Spleen (tissue), 11 donors: ENCODE data around the gene WWTR1. TPM values are rescaled to one million over a fixed set of nuclear protein-coding genes. Genes with fewer than 3 reads are reported as not detected.

Experiments used
- DNase-seq: peaks from one replicate; pipeline ENCODE4 v3.0.0-alpha.2; 2020
- H3K27ac ChIP-seq, 8 donors: fragments of 200-600 bp; sonication (generic) in 7 of 8; 1 replicate in 4 of 8; 2 replicates in 4 of 8; pipeline versions ENCODE4 v1.5.0 to v1.8.0; 2016 to 2021; ENCODE audit warnings: inconsistent platforms in 4 of 8, mild to moderate bottlenecking in 4 of 8, moderate library complexity in 1 of 8
- H3K27me3 ChIP-seq, 7 donors: fragments of 200-600 bp; sonication (generic) in 6 of 7; replicated peaks in 1 of 7; 1 replicate in 4 of 7; 2 replicates in 3 of 7; pipeline versions ENCODE4 v1.5.0 to v1.8.0; 2016 to 2021; ENCODE audit warnings: inconsistent platforms in 3 of 7, mild to moderate bottlenecking in 1 of 7
- H3K36me3 ChIP-seq, 6 donors: fragments of 200-600 bp; sonication (generic) in 5 of 6; 1 replicate in 4 of 6; 2 replicates in 2 of 6; pipeline versions ENCODE4 v1.5.0 to v1.8.0; 2016 to 2021; ENCODE audit warnings: inconsistent platforms in 2 of 6
- H3K4me1 ChIP-seq, 6 donors: fragments of 200-600 bp; sonication (generic) in 5 of 6; 1 replicate in 3 of 6; 2 replicates in 3 of 6; pipeline versions ENCODE4 v1.5.0 to v1.8.0; 2016 to 2021; ENCODE audit warnings: inconsistent platforms in 3 of 6
- H3K4me3 ChIP-seq, 8 donors: fragments of 200-600 bp; sonication (generic) in 7 of 8; 1 replicate in 4 of 8; 2 replicates in 4 of 8; pipeline versions ENCODE4 v1.5.0 to v1.8.0; 2016 to 2021; ENCODE audit warnings: inconsistent platforms in 4 of 8, mild to moderate bottlenecking in 4 of 8, moderate library complexity in 2 of 8
- H3K9me3 ChIP-seq, 8 donors: fragments of 200-600 bp; sonication (generic) in 7 of 8; 1 replicate in 4 of 8; 2 replicates in 4 of 8; pipeline versions ENCODE4 v1.5.0 to v1.8.0; 2016 to 2021; ENCODE audit warnings: inconsistent platforms in 4 of 8
- CTCF ChIP-seq, 11 experiments: fragments of 200-600 bp in 7 of 11; fragments of 450-650 bp in 4 of 11; sonication (generic) in 4 of 11; IDR thresholded peaks in 8 of 11; conservative IDR thresholded peaks in 3 of 11; 1 replicate in 7 of 11; 2 replicates in 4 of 11; pipeline versions ENCODE4 v1.4.0 to v1.8.0; 2016 to 2021; ENCODE audit warnings: antibody characterized with exemption in 11 of 11, inconsistent platforms in 4 of 11, mild to moderate bottlenecking in 1 of 11
- POLR2A ChIP-seq, 3 donors: fragments of 450-650 bp; IDR thresholded peaks; one replicate each; pipeline ENCODE4 v1.5.1; 2017; ENCODE audit warnings: antibody characterized with exemption in 3 of 3, mild to moderate bottlenecking in 1 of 3
- POLR2AphosphoS5 ChIP-seq, 3 donors: sonication (generic); formaldehyde crosslinking; IDR thresholded peaks; one replicate each; pipeline ENCODE4 v1.5.1; 2017; ENCODE audit warnings: antibody characterized with exemption in 3 of 3
- WGBS, 5 donors: extraction: QIAGEN DNeasy Blood & Tissue Kit in 3 of 5; methylation state at CpG; one replicate each; pipeline versions ENCODE4 v1.1.5 to v1.1.7; 2013 to 2018; 5-methylcytosine and 5-hydroxymethylcytosine counted together
- intact Hi-C: fragments of 100-400 bp; cut with DNase I; formaldehyde crosslinking; loops from one replicate; pipeline ENCODE4 v1.15.0; 2023; ENCODE audit warnings: low total_unique reads
- polyA plus RNA-seq, 3 donors: library from polyadenylated mRNA; stranded (reverse); fragments of 200-250 nt; gene quantifications; one replicate each; pipeline ENCODE4 v1.2.1, GENCODE V29; 2013
- total RNA-seq, 7 donors: library from RNA; depleted of rRNA in 3 of 7; stranded (reverse); fragments of >200 nt in 3 of 7; fragmentation: NEBNext Ultra II Directional in 4 of 7; extraction: Animal tissue kit (Norgen Biotek cat#: 25700) in 4 of 7; gene quantifications; one replicate each; pipeline versions ENCODE4 v1.1.0 to v1.2.1, GENCODE V29; 2016 to 2021
- donor health status: healthy with polysubstance abuse.
- donor health status: DM: no; HTN: no; CAD: no; lungs with moderate emphysema.
- donor health status: DM: no; HTN: no; CAD: no.
- donor health status: Bipolar disorder and iron deficiency.
- donor health status: healthy.
- donor health status: DM: no; HTN: no; CAD: no.
- donor health status: DM: yes; HTN: yes; CAD: no.

The WWTR1 gene
- total and polyA plus RNA-seq, 10 donors: 8.4 to 70.6 (median 57.0) TPM

- H3K9me3 ChIP-seq: peaks cover 0 to 19% (median 13%) of the 10 kb centered on the region in 8 donors
- WGBS, 5 donors: 63 to 93% (median 84%) methylated on average over 4 of the region's 4 CpGs
- no peak overlapping the region for H3K4me3 ChIP-seq
- no peaks in the 10 kb centered on the region for H3K4me1 ChIP-seq
- H3K36me3 ChIP-seq: no peaks in the 10 kb centered on the region
- TF ChIP-seq POLR2AphosphoS5 (IDR thresholded peaks at IDR 0.05): no peak
- no peak for TF ChIP-seq POLR2A (IDR thresholded peaks at IDR 0.05)
- no peak for TF ChIP-seq CTCF (IDR thresholded peaks at IDR 0.05 in 8 of 11, conservative IDR thresholded peaks at IDR 0.05 in 3 of 11)
- H3K27ac ChIP-seq: no peak overlapping the region
- DNase-seq: no peak
- no peaks in the 10 kb centered on the region for H3K27me3 ChIP-seq
- intact Hi-C loops: no loop called here
Observed at GRCh38 chr3:149702691-149703441, 45.0 kb upstream of the WWTR1 start.

GRCh38 chr3:149701977-149702350 is 44.1 kb upstream of the WWTR1 start:
- intact Hi-C loops: no loop called here
- DNase-seq: no peak

GRCh38 chr3:149701206-149701976 is 43.6 kb upstream of the WWTR1 start:
- 70 to 84% (median 75%) methylated on average over 12 of the region's 12 CpGs for WGBS, 5 donors
- peak overlapping the region in 2 of 8 donors; percentile 12 to 17 for H3K4me3 ChIP-seq

More at GRCh38 chr3:149701977-149702350, 44.1 kb upstream of the WWTR1 start:
- Histone ChIP-seq H3K27ac (peak overlapping the region in 1 of 8 donors; percentile 28), H3K4me1 (no peaks in the 10 kb centered on the region), H3K27me3 (no peaks in the 10 kb centered on the region), H3K9me3 (peaks cover 0 to 27% (median 19%) of the 10 kb centered on the region in 8 donors), H3K36me3 (no peaks in the 10 kb centered on the region), H3K4me3 (peak overlapping the region in 1 of 8 donors; percentile 17)
- WGBS, 5 donors: 82 to 94% (median 91%) methylated on average over 1 of the region's 1 CpG
- TF ChIP-seq CTCF (IDR thresholded peaks at IDR 0.05 in 8 of 11, conservative IDR thresholded peaks at IDR 0.05 in 3 of 11) (no peak), POLR2AphosphoS5 (IDR thresholded peaks at IDR 0.05) (no peak), POLR2A (IDR thresholded peaks at IDR 0.05) (no peak)

More at GRCh38 chr3:149701206-149701976, 43.6 kb upstream of the WWTR1 start:
- Histone ChIP-seq H3K4me1 (no peaks in the 10 kb centered on the region), H3K27me3 (no peaks in the 10 kb centered on the region), H3K27ac (peak overlapping the region in 1 of 8 donors; percentile 28), H3K9me3 (peaks cover 0 to 27% (median 20%) of the 10 kb centered on the region in 8 donors), H3K36me3 (no peaks in the 10 kb centered on the region)
- TF ChIP-seq POLR2AphosphoS5 (IDR thresholded peaks at IDR 0.05) (no peak), POLR2A (IDR thresholded peaks at IDR 0.05) (no peak), CTCF (IDR thresholded peaks at IDR 0.05 in 8 of 11, conservative IDR thresholded peaks at IDR 0.05 in 3 of 11) (no peak)
- DNase-seq: no peak
- intact Hi-C loops: no loop called here
